HG03520 (cell line): ENCODE data around the gene NEK4.

Experiments used
- ATAC-seq: cut with Tn5 transposase; IDR thresholded peaks from one replicate; pipeline ENCODE4 v1.9.1; 2021; ENCODE audit warnings: mild to moderate bottlenecking, moderate library complexity; ENCODE audit not compliant: unreplicated experiment

The NEK4 gene

GRCh38 chr3:52793702-52794611 lies 23.2 kb upstream of the NEK4 start:
- no peak for ATAC-seq

- no peak for ATAC-seq
Observed at GRCh38 chr3:52792961-52793695, 22.4 kb upstream of the NEK4 start.

DNA sequence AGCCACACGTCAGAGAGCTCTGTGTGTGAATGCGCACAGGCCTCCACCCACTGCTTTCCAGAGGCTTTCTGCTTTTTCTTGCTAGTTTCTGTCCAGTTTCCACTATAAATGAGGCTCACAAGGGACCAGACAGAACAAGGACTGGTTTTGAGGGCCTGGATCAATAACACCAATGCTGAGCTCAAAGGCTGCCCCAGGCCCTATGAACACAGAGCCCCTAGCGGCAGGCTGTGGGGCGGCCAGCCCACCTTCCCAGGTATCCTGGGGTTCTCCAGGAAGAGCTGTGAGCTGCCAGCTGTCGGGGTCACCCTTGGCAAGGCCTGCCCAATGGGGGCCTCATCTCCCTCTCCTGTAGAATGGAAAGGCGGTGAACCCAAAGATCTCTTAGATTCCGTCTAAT lies 21.7 kb upstream of the NEK4 start:
- ATAC-seq, result no peak

DNA sequence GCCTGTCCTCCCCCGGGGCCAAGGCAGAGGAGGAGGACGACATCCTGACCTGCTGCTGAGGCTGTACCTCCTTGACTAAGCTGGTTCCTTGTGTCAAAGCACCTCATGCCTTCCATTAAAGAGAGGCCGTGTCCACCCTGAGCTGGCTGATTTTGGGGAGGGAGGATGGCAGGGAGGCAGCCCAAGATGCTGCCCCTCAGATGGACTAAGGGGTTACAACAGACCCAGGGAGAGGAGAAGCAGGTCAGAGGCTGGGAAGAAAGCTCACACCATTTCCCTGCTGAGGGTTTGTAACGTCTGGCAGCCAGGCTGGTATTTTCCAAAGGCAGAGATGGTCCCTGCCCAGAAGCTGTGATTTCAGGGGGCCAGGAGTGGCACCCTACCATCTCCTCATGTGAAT lies 21.2 kb upstream of the NEK4 start:
- no peak for ATAC-seq

DNA sequence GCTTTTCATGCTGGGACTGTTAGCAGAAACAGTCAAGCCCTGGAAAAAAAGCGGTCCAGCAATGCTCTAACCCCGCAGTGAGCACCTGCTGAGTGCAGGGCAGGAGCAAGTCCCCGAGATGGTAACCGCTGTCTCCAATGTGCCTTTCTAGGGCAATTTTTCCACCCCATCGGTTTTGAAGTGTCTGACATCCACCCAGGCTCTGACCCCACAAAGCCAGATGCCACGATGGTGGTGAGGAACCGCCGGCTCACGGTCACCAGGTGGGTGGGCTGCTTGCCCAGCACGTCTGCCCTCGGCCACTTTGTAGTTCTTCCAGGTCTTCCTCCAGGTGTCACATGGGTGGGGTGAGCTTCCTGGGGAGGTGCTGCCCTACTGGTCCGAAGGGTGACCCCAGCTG lies 20.6 kb upstream of the NEK4 start:
- no peak for ATAC-seq

DNA sequence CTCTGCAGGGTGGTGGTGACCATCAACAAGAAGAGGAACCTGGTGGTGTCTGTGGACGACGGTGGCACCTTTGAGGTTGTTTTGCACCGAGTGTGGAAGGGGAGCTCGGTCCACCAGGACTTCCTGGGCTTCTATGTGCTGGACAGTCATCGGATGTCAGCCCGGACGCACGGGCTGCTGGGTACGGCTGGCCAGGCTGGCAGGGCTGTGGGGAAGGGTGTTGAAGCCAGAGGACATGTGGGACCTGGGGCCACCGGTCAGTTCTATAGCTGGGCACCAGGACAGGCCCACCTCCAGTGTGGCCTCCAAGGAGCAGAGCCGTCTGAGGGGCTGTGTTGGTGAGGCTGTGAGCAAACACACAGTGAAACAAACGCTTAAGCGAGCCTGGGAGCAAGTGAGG lies 20.0 kb upstream of the NEK4 start:
- no peak for ATAC-seq

- no peak for ATAC-seq
Observed at GRCh38 chr3:52790337-52790736, 19.6 kb upstream of the NEK4 start.

- no peak for ATAC-seq
Observed at GRCh38 chr3:52789746-52790040, 19.0 kb upstream of the NEK4 start.

GRCh38 chr3:52788890-52789745 lies 18.4 kb upstream of the NEK4 start:
- no peak for ATAC-seq

GRCh38 chr3:52787672-52788625 lies 17.2 kb upstream of the NEK4 start:
- no peak for ATAC-seq

DNA sequence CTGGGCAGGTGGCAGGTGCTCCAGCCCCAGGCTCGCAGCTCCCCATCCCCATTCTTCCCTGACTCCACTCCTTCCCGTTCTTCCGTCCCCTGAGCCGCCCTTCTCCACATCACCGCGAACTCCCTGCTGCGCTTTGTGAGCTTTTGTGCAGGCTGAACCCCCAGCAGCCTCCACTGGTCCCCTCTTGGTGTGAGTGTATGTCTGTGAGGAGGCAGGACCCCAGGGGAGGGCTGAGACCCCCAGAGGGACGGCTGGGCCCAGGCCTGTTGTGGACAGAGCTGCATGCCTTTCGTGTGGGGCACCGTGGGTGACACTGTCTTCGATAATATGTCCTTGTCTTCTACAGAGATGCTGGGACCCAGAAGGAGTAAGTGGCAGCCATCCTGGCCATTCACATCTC lies 16.5 kb upstream of the NEK4 start:
- no peak for ATAC-seq

DNA sequence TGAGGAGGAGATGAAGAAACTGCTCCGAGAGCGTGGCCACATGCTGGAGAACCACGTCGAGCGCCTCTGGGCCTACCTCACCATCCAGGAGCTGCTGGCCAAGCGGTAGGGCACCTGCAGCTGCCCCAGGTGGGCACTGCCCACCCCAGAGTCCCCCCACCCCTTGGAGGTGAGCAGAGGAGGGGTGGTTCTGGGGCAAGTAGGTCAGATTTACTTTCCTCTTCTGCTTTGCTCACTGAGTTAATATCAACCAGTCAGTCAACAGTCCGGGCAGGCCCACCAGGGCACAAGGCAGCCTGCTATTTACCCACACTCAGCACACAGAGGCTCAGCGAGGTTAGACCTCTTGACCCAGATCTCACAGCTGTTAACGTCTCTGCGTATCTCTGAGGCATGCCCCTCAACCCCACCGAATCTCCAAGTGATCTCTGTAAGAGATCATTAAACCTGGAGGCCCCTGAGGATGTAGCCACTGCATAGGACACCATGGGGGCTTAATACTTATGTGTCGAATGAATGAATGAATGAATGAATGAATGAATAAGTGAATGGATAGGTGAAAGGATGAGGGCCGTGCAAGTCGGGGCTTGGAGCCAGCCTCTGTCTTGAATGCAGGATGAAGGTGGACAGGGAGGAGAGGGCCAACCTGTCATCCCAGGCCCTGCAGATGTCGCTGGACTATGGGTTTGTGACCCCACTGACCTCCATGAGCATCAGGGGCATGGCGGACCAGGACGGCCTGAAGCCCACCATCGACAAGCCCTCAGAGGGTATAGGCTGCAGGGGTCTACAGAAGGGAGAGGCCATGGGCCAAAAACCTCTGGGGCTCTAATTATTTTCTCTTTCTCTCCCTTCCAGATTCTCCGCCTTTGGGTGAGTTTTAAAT lies 15.8 kb upstream of the NEK4 start:
- ATAC-seq, result no peak

- no peak for ATAC-seq
Observed at GRCh38 chr3:52784931-52785590, 14.3 kb upstream of the NEK4 start.

DNA sequence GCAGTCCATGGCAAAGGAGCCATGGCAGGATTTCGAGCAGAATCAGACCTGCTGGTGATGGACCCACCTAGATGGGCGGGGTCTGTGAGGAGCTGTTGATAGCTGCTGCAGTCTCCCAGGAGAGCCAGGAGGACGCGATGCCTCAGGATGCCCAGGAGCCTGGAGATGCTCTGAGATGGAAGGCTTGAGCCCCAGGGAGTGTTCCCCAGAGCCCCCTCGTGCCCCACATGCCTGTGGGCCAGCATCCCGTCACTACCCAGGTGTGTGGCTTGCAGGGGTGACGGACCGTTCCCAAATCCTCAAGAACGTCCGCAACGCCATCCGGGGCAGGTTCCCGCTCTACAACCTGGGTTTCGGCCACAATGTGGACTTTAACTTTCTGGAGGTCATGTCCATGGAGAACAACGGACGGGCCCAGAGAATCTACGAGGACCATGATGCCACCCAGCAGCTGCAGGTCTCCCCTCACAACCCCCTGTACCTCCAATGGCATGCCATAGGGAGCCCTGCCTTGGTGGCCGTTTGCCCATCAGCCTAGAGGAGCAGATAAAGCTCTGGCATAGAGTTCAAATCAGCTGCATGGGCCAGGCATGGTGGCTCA lies 13.4 kb upstream of the NEK4 start:
- ATAC-seq, result no peak

DNA sequence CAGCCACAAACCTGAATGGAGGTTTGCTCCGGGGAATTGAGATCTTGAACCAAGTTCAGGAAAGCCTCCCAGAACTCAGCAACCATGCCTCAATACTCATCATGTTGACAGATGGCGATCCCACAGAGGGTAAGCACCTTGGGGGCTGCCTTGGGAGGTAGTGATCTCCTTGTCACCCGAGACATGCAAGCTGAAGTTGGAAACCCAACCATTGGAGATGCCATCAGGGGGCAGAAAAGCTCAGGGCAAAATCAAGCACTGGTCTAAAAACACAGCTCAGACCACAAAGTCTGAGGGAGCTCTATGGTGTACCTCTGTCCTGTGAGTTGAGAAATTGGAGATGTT lies 12.4 kb upstream of the NEK4 start:
- ATAC-seq, result no peak

DNA sequence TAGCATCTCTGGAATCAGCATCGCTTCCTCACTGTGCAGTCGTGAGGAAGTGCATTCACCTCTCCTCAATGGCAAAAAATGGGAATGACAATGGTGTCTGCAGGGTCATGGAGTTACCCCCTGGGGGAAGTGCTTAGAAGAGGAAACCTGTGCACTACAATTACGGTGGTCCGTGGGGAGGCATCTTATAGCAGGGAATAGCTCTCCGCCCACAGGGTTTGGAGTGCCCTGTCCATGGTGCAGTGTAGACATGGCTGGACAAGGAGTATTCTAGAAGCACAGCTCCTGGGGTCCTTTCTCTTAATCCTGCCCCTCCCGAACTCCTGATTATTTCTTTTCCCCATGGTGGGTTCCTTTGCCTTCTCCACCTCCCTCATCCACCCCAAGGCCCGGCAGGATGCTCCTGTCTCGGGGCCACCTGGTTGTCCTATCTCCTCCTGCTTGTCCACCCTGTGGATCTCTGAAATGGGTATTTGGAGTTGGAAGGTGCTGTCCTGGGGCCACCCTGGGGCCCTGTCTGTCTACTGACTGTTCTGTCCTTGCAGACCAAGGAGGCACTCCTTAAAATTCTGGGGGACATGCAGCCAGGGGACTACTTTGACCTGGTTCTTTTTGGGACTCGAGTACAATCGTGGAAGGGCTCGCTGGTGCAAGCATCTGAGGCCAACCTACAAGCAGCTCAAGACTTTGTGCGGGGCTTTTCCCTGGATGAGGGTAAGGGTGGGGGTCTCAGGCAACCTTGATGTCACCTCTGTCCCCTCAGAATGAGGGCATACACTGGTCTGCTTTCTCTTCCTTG lies 11.9 kb upstream of the NEK4 start:
- no peak for ATAC-seq

- no peak for ATAC-seq
Observed at GRCh38 chr3:52781741-52782140, 11.0 kb upstream of the NEK4 start.
